Thyroid gland (tissue), 4 donors: ENCODE measurements around the gene MB21D2.
A peak's percentile ranks its signal among the peaks of the same experiment; 100 is the strongest.

Experiments used
- POLR2A ChIP-seq, 2 donors: fragments of 450-650 bp; IDR thresholded peaks; one replicate each; pipeline ENCODE4 v1.6.1; 2017; ENCODE audit warnings: antibody characterized with exemption in 2 of 2, mild to moderate bottlenecking in 2 of 2, moderate library complexity in 1 of 2
- TF ChIP-seq, protein P1 (sequence below), 6 experiments: fragments of 200-600 bp in 3 of 6; fragments of 450-650 bp in 3 of 6; sonication (generic) in 3 of 6; IDR thresholded peaks; one replicate each; pipeline ENCODE4 v1.5.1; 2016 to 2019; ENCODE audit warnings: antibody characterized with exemption in 6 of 6, mild to moderate bottlenecking in 2 of 6, inconsistent platforms in 1 of 6, moderate library complexity in 1 of 6

DNA sequence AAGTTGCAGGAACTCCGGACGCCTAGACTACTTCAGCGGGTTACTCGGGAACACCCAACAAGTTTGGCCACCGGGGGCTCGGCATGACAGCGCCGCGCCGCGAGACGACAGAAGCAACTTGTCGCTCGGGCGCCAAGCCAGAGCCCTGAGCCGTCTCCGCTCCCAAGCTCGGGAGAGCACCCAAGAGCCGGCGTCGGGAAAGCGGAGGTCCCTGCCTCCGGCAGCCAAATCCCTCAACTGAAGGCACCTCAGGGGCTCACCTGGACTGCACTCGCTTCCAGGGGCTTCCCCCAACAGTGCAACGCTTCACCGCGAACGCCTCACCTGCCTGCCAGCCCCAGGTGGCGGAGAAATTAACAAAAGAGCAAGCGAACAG, 640 bp downstream of the MB21D2 start:
- TF ChIP-seq, protein P1, sequence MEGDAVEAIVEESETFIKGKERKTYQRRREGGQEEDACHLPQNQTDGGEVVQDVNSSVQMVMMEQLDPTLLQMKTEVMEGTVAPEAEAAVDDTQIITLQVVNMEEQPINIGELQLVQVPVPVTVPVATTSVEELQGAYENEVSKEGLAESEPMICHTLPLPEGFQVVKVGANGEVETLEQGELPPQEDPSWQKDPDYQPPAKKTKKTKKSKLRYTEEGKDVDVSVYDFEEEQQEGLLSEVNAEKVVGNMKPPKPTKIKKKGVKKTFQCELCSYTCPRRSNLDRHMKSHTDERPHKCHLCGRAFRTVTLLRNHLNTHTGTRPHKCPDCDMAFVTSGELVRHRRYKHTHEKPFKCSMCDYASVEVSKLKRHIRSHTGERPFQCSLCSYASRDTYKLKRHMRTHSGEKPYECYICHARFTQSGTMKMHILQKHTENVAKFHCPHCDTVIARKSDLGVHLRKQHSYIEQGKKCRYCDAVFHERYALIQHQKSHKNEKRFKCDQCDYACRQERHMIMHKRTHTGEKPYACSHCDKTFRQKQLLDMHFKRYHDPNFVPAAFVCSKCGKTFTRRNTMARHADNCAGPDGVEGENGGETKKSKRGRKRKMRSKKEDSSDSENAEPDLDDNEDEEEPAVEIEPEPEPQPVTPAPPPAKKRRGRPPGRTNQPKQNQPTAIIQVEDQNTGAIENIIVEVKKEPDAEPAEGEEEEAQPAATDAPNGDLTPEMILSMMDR (IDR thresholded peaks at IDR 0.05) = no peak
- peak in 1 of 2 donors; percentile 37 for TF ChIP-seq POLR2A (IDR thresholded peaks at IDR 0.05)
